ENCODE measurements around the gene RAB5IF.
A peak's percentile ranks its signal among the peaks of the same experiment; 100 is the strongest.
"Not testable (repeated sequence)": the region's sequence is repeated elsewhere in the genome, so short reads cannot be mapped to it uniquely, and the experiment has no call there.

RAB5IF gene

GRCh38 chr20:36587388-36588070, 18.1 kb upstream of the RAB5IF start:
- DNase-seq, result no peak

GRCh38 chr20:36591281-36591680, 14.3 kb upstream of the RAB5IF start:
- no peak for DNase-seq

- peak; percentile 58 for DNase-seq
Observed at GRCh38 chr20:36591854-36592641, 13.5 kb upstream of the RAB5IF start.

GRCh38 chr20:36593347-36593929, 12.1 kb upstream of the RAB5IF start:
- DNase-seq, result no peak

GRCh38 chr20:36599912-36600345, 5.7 kb upstream of the RAB5IF start:
- DNase-seq, result no peak

- no peak for DNase-seq
Observed at GRCh38 chr20:36601540-36601939, 4.0 kb upstream of the RAB5IF start.

GRCh38 chr20:36604952-36605398, 604 bp upstream of the RAB5IF start:
- DNase-seq, result peak; percentile 65

GRCh38 chr20:36606158-36607066, 833 bp downstream of the RAB5IF start:
- DNase-seq, result peak; percentile 51

- DNase-seq, result no peak
Observed at GRCh38 chr20:36607586-36608387, 2.2 kb downstream of the RAB5IF start.

GRCh38 chr20:36608388-36608728, 2.8 kb downstream of the RAB5IF start:
- not testable (repeated sequence) for DNase-seq

- DNase-seq, result no peak
Observed at GRCh38 chr20:36611625-36612024, 6.0 kb downstream of the RAB5IF start.

- DNase-seq, result no peak
Observed at GRCh38 chr20:36613974-36614373, 8.4 kb downstream of the RAB5IF start.

GRCh38 chr20:36614781-36615557, 9.4 kb downstream of the RAB5IF start:
- DNase-seq, result no peak

GRCh38 chr20:36620917-36621316, 15.3 kb downstream of the RAB5IF start:
- no peak for DNase-seq

GRCh38 chr20:36623444-36623843, 17.9 kb downstream of the RAB5IF start:
- no peak for DNase-seq

- DNase-seq, result no peak
Observed at GRCh38 chr20:36624068-36624943, 18.7 kb downstream of the RAB5IF start.

GRCh38 chr20:36624944-36625324, 19.4 kb downstream of the RAB5IF start:
- DNase-seq, result no peak

GRCh38 chr20:36628076-36628475, 22.5 kb downstream of the RAB5IF start:
- no peak for DNase-seq

GRCh38 chr20:36629719-36630681, 24.4 kb downstream of the RAB5IF start:
- peak; percentile 65 for DNase-seq
